ENCODE results near the gene VIM.
"Not testable (repeated sequence)": the region's sequence is repeated elsewhere in the genome, so short reads cannot be mapped to it uniquely, and the experiment has no call there.

The VIM gene

DNA sequence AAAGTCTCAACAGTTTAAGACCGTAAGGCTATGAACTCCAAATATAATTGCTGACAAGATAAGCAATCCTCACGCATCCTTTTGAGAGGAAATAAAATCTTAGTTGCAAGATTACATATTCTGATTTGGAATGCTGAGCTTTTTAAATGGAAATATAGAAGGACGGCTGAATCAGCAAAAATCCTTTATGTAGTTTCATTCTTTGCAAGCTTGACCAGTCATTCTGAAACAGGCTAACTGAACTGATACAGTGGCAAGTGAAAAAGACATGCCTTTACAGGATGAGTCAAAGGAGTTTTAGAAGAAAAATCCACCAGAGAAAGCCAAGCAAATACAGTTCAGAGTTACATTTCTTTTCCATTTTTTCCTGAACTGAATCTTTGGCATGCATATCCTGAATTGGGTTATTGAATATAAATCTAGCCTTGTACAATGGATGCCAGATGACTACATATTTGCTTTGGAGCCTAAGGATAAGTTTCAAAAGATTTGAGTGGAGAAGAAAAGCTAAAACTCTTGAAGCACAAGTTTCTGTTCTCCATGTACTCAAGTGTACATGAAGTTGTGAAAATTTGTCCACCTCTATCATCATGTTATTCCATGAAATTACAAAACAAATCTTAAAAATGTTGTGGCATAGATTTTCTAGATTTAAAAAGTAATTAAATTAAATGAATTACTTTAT lies 4.4 kb downstream of the VIM start:
- DNase-seq (ENCODE audit: low read depth), result peak; percentile 48

DNA sequence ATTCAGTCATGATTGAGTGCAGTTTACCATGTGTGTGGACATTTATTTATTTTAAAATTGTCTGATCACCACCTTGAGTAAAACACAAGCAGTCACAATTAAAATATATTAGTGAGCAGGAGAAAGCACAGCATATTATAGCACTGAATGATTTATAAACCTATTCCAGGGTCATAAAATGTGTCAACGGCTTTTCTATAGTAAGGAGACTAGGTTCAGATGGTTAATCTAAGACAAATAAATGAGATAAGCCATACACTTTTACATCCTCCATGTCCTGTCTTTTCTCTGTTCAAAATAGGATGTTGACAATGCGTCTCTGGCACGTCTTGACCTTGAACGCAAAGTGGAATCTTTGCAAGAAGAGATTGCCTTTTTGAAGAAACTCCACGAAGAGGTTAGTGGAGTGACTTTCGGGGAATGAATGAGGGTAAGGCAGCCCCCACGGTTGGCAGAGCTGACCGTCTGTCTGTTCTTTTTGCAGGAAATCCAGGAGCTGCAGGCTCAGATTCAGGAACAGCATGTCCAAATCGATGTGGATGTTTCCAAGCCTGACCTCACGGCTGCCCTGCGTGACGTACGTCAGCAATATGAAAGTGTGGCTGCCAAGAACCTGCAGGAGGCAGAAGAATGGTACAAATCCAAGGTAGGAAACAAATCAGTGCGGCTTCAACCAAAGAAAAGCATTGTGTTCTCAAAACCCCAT lies 5.4 kb downstream of the VIM start:
- DNase-seq (ENCODE audit: low read depth), result peak; percentile 48

- no peak for DNase-seq (ENCODE audit: low read depth)
These were observed 6.4 kb downstream of the VIM start for GRCh38 chr10:17234431-17234945.

- DNase-seq (ENCODE audit: low read depth), result peak; percentile 44
These were observed 7.1 kb downstream of the VIM start for GRCh38 chr10:17235136-17235535.

GRCh38 chr10:17236468-17237148 lies 8.6 kb downstream of the VIM start:
- DNase-seq (ENCODE audit: low read depth), result no peak

DNA sequence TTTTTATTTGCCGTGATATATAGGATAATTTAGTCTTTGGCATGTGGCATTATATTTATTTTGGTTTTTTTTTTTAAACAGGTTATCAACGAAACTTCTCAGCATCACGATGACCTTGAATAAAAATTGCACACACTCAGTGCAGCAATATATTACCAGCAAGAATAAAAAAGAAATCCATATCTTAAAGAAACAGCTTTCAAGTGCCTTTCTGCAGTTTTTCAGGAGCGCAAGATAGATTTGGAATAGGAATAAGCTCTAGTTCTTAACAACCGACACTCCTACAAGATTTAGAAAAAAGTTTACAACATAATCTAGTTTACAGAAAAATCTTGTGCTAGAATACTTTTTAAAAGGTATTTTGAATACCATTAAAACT lies 9.1 kb downstream of the VIM start:
- DNase-seq (ENCODE audit: low read depth), result no peak

- DNase-seq (ENCODE audit: low read depth), result peak; percentile 60
These were observed 9.9 kb downstream of the VIM start for GRCh38 chr10:17237915-17238444.

DNA sequence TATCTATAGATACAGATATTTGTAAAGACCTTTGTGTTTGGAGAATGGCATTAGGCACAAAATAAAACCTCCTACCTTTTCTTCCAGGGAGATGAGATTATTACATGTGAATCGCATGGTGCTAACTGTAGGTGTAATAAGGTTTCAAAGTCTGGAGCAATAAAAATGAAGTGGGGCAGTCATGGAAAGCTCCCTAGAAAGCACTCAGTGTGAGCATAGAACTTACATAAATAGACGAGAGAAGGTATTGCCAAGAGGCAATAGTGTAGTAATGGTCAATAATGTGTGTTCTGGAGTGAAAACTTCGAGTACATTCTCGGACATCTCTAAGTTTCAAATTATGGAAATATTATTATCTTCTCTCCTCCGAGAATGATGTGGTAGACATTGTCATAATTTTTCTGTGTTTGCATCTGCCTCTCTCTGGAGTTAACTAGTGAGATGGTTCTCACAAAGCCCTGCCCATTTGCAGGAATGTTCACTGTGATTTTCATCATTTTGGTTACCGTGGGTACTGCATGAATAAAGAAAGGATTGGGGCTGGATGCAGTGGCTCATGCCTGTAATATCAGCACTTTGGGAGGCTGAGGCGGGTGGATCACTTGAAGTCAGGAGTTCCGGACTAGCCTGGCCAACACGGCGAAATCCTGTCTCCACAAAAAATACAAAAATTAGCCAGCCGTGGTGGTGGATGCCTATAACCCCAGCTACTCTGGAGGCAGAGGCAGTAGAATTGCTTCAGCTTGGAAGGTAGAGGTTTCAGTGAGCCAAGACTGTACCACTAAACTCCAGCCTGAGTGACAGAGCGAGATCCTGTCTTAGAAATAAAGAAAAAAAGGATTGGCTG lies 10.6 kb downstream of the VIM start:
- peak; percentile 85 for DNase-seq (ENCODE audit: low read depth)

- DNase-seq (ENCODE audit: low read depth), result no peak
These were observed 11.5 kb downstream of the VIM start for GRCh38 chr10:17239345-17240085.

- no peak for DNase-seq (ENCODE audit: low read depth)
These were observed 12.1 kb downstream of the VIM start for GRCh38 chr10:17240096-17240495.

GRCh38 chr10:17240616-17241015 lies 12.6 kb downstream of the VIM start:
- no peak for DNase-seq (ENCODE audit: low read depth)

GRCh38 chr10:17241611-17242333 lies 13.7 kb downstream of the VIM start:
- DNase-seq (ENCODE audit: low read depth), result no peak

DNA sequence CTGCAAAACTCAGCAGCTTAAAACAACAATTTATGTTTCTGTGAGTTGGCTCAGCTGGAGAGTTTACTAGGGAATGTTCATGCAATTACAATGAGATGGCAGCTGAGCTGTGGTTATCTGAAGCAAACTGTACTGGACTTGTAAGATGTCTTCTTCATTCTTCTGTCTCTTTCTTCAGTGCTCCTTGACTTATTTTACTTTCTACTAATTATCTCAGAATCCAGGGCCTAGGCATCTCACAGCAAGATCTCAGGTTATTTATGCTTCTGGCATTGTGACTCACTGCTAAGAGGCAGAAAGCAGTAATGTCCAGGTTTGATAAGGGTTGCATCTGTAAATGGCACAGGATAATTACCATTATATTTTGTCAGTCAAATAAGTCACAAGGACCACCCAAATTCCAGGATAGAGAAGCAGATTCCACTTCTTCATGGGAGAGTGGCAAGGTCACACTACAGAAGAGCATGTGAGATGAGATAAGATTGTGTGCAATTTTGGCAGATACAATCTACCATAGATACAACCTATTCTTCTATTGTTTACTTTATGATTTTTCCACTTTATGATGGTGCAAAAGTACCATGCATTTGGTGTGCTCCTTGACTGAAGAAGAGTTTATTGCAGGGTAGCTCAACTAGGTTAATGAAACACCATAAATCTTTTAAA lies 16.8 kb downstream of the VIM start:
- DNase-seq (ENCODE audit: low read depth), result peak; percentile 65

GRCh38 chr10:17247210-17247609 lies 19.2 kb downstream of the VIM start:
- DNase-seq (ENCODE audit: low read depth), result no peak

GRCh38 chr10:17248964-17249363 lies 20.9 kb downstream of the VIM start:
- DNase-seq (ENCODE audit: low read depth), result no peak

- peak; percentile 35 for DNase-seq (ENCODE audit: low read depth)
These were observed 21.8 kb downstream of the VIM start for GRCh38 chr10:17249820-17250219.

GRCh38 chr10:17250736-17251135 lies 22.7 kb downstream of the VIM start:
- DNase-seq (ENCODE audit: low read depth), result peak; percentile 34

- DNase-seq (ENCODE audit: low read depth), result not testable (repeated sequence)
These were observed 26.6 kb downstream of the VIM start for GRCh38 chr10:17254543-17255050.

- DNase-seq (ENCODE audit: low read depth), result no peak
These were observed 27.5 kb downstream of the VIM start for GRCh38 chr10:17255512-17255911.

- peak; percentile 53 for DNase-seq (ENCODE audit: low read depth)
These were observed 28.0 kb downstream of the VIM start for GRCh38 chr10:17256051-17256450.
